DND-41 (cell line): ENCODE data around the gene TMEM232.

Experiments
- EZH2 ChIP-seq: IDR thresholded peaks from 3 replicates; pipeline ENCODE4 v1.6.1; 2012; ENCODE audit warnings: borderline replicate concordance, low read depth, mild to moderate bottlenecking, moderate library complexity, low read length, inconsistent platforms; ENCODE audit not compliant: severe bottlenecking
- TF ChIP-seq, protein P1 (sequence below): IDR thresholded peaks from 2 replicates; pipeline ENCODE4 v1.5.1; 2012; ENCODE audit warnings: borderline replicate concordance, low read length, moderate library complexity, mild to moderate bottlenecking; ENCODE audit not compliant: poor library complexity, severe bottlenecking; ENCODE audit errors: extremely low read depth

- TF ChIP-seq, protein P1, sequence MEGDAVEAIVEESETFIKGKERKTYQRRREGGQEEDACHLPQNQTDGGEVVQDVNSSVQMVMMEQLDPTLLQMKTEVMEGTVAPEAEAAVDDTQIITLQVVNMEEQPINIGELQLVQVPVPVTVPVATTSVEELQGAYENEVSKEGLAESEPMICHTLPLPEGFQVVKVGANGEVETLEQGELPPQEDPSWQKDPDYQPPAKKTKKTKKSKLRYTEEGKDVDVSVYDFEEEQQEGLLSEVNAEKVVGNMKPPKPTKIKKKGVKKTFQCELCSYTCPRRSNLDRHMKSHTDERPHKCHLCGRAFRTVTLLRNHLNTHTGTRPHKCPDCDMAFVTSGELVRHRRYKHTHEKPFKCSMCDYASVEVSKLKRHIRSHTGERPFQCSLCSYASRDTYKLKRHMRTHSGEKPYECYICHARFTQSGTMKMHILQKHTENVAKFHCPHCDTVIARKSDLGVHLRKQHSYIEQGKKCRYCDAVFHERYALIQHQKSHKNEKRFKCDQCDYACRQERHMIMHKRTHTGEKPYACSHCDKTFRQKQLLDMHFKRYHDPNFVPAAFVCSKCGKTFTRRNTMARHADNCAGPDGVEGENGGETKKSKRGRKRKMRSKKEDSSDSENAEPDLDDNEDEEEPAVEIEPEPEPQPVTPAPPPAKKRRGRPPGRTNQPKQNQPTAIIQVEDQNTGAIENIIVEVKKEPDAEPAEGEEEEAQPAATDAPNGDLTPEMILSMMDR = no peak
- no peak for TF ChIP-seq EZH2
Measured at GRCh38 chr5:110431603-110432002, 294.9 kb downstream of the TMEM232 start.
